Left forelimb (tissue), 1 donor: ENCODE measurements around the gene FGFR3.
"Not testable (repeated sequence)": the region's sequence is repeated elsewhere in the genome, so short reads cannot be mapped to it uniquely, and the experiment has no call there.

Experiments used
- DNase-seq: peaks from one replicate; pipeline ENCODE4 v3.0.0-alpha.2; 2018; ENCODE audit warnings: low spot score

Gene FGFR3

GRCh38 chr4:1819284-1819683 lies 26.2 kb downstream of the FGFR3 start:
- no peak for DNase-seq

- DNase-seq: no peak
Observed at GRCh38 chr4:1819816-1820215, 26.7 kb downstream of the FGFR3 start.

- DNase-seq: no peak
Observed at GRCh38 chr4:1821679-1822567, 28.8 kb downstream of the FGFR3 start.

- no peak for DNase-seq
Observed at GRCh38 chr4:1822568-1823544, 29.8 kb downstream of the FGFR3 start.

- DNase-seq: no peak
Observed at GRCh38 chr4:1823545-1823932, 30.4 kb downstream of the FGFR3 start.

GRCh38 chr4:1824746-1825145 lies 31.7 kb downstream of the FGFR3 start:
- no peak for DNase-seq

- no peak for DNase-seq
Observed at GRCh38 chr4:1825326-1825725, 32.2 kb downstream of the FGFR3 start.

GRCh38 chr4:1826531-1827350 lies 33.6 kb downstream of the FGFR3 start:
- DNase-seq: no peak

- DNase-seq: no peak
Observed at GRCh38 chr4:1830234-1830633, 37.1 kb downstream of the FGFR3 start.

- DNase-seq: no peak
Observed at GRCh38 chr4:1830642-1831228, 37.6 kb downstream of the FGFR3 start.

GRCh38 chr4:1831331-1831730 lies 38.2 kb downstream of the FGFR3 start:
- DNase-seq: no peak

GRCh38 chr4:1832690-1833089 lies 39.6 kb downstream of the FGFR3 start:
- no peak for DNase-seq

- DNase-seq: no peak
Observed at GRCh38 chr4:1833307-1834046, 40.4 kb downstream of the FGFR3 start.

GRCh38 chr4:1834047-1834775 lies 41.1 kb downstream of the FGFR3 start:
- no peak for DNase-seq

- not testable (repeated sequence) for DNase-seq
Observed at GRCh38 chr4:1835836-1836235, 42.7 kb downstream of the FGFR3 start.

- no peak for DNase-seq
Observed at GRCh38 chr4:1836650-1837049, 43.6 kb downstream of the FGFR3 start.

GRCh38 chr4:1837069-1837468 lies 44.0 kb downstream of the FGFR3 start:
- no peak for DNase-seq

- DNase-seq: no peak
Observed at GRCh38 chr4:1839282-1839681, 46.2 kb downstream of the FGFR3 start.

- no peak for DNase-seq
Observed at GRCh38 chr4:1841201-1841886, 48.3 kb downstream of the FGFR3 start.

GRCh38 chr4:1841887-1842210 lies 48.8 kb downstream of the FGFR3 start:
- DNase-seq: no peak
